Kidney epithelial cell (primary cell): ENCODE measurements around the gene LRRC2. TPM values are rescaled to one million over a fixed set of nuclear protein-coding genes. Genes with fewer than 3 reads are reported as not detected.
A peak's percentile ranks its signal among the peaks of the same experiment; 100 is the strongest.
"Not testable (repeated sequence)": the region's sequence is repeated elsewhere in the genome, so short reads cannot be mapped to it uniquely, and the experiment has no call there.

ENCODE experiments used
- DNase-seq: peaks from one replicate; pipeline ENCODE4 v3.0.0-alpha.2; 2010; ENCODE audit warnings: low read depth
- H3K27me3 ChIP-seq: 2 replicates; pipeline ENCODE4 v1.6.0; 2011; ENCODE audit warnings: low read length; ENCODE audit not compliant: control insufficient read depth, insufficient read depth
- H3K36me3 ChIP-seq: 2 replicates; pipeline ENCODE4 v1.5.1; 2011; ENCODE audit warnings: low read length; ENCODE audit not compliant: control insufficient read depth, insufficient read depth
- H3K4me3 ChIP-seq: 2 replicates; pipeline ENCODE4 v1.5.1; 2011; ENCODE audit warnings: low read depth, mild to moderate bottlenecking, control low read depth, low read length
- CTCF ChIP-seq: IDR thresholded peaks from 2 replicates; pipeline ENCODE4 v1.5.1; 2011; ENCODE audit warnings: mild to moderate bottlenecking, moderate library complexity, low read length, control low read depth, inconsistent platforms; ENCODE audit not compliant: insufficient read depth, poor library complexity, severe bottlenecking
- total RNA-seq: library from RNA; depleted of rRNA; stranded (reverse); fragments of >200 nt; gene quantifications from 2 replicates; pipeline ENCODE4 v1.2.3, GENCODE V29; 2015

LRRC2 gene
- total RNA-seq, 1 donor from 2014 or later = 0.29 TPM

DNA sequence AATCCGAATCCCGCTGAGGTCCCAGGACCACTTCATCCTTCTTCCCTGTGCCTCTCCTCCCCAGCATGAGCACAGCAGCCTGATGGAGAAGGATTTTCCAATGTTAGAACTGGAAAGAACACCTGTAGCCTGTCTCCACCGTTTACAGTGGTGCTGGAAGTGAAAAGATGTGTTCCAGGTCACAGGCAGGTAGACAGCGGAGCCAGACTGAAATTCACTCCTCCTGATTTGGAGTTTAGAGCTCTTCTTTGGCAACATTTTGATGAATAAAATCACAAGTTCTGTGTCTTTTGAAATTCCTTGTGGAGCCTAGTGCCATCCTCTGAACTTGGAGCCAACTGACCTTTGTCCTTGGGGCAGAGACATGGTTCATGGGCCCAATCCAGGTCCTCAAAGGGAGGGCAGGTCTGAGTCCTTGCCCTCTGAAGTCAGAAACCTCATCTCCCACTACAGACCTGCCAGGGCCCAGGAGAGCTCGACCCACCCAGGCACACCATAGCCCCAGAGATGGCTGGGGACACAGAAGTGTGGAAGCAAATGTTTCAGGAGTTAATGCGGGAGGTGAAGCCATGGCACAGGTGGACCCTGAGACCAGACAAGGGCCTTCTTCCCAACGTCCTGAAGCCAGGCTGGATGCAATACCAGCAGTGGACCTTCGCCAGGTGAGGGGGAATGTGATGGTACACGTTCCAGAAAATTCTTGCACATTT lies 68.4 kb downstream of the LRRC2 start, which contains the start of gene RTP3:
Gene RTP3, plus strand, starts transcription at position 421 of the 710 bp plus-strand sequence. Its CDS starts 87 bp downstream, at position 508.
- no peak for DNase-seq
- no peak for TF ChIP-seq CTCF
- no peak within 1 kb of the TSS for H3K4me3 ChIP-seq
- no peaks in the 10 kb centered on the region for H3K27me3 ChIP-seq
- H3K36me3 ChIP-seq = no peaks in the 10 kb centered on the region

GRCh38 chr3:46496746-46497555 lies 69.2 kb downstream of the LRRC2 start:
- no peak for DNase-seq
- TF ChIP-seq CTCF = peak; percentile 32
- no peak overlapping the region for H3K4me3 ChIP-seq
- H3K27me3 ChIP-seq = no peaks in the 10 kb centered on the region
- H3K36me3 ChIP-seq = no peaks in the 10 kb centered on the region

DNA sequence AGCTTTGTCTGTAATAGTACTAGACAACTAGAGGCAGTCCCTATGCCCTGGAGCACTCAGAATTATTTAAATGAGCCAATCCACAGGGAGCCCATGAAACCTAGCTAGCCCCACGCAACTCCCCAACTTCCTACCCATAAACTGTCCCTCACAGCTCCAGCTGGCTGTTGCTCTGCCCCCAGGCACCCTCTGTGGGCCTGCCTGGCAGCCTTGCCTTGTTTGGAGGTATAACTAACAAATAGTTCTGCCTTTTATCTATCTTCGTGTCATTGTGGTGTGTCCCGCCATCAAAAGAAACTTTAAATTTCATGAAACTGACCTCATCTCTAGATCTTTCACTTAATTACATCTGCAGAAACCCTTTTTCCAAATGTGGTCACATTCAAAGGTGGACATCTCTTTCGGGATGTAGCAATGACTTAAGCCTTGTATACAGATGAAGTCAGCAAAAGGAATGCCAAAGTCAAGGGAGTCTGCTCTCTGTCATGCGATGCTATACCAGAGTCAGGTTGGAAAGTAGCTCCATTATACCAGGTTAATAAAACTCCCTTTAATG lies 70.1 kb downstream of the LRRC2 start:
- H3K4me3 ChIP-seq = no peak overlapping the region
- TF ChIP-seq CTCF = no peak
- no peaks in the 10 kb centered on the region for H3K36me3 ChIP-seq
- no peaks in the 10 kb centered on the region for H3K27me3 ChIP-seq
- no peak for DNase-seq

- DNase-seq, H3K4me3 ChIP-seq, H3K36me3 ChIP-seq, H3K27me3 ChIP-seq: not testable (repeated sequence)
Measured at GRCh38 chr3:46494491-46494890, 71.6 kb downstream of the LRRC2 start.

- TF ChIP-seq CTCF = no peak
- H3K27me3 ChIP-seq = no peaks in the 10 kb centered on the region
- H3K36me3 ChIP-seq = no peaks in the 10 kb centered on the region
- no peak overlapping the region for H3K4me3 ChIP-seq
- no peak for DNase-seq
Measured at GRCh38 chr3:46492890-46493547, 73.1 kb downstream of the LRRC2 start.
